ENCODE results near the gene USP15. TPM values are rescaled to one million over a fixed set of nuclear protein-coding genes. Genes with fewer than 3 reads are reported as not detected.

Gene USP15
- total RNA-seq, 5 donors from 2014 or later (not counting 1 experiment from before 2014, with no cell fraction given): 137 to 256 (median 138) TPM

GRCh38 chr12:62414180-62414579, 154.0 kb downstream of the USP15 start:
- H3K27ac Mint-ChIP-seq: no peak overlapping the region
- WGBS (ENCODE audit: insufficient coverage): 89% methylated on average over 2 of the region's 2 CpGs

GRCh38 chr12:62426089-62426488, 165.9 kb downstream of the USP15 start:
- peaks cover 5 to 41% (median 30%) of the 10 kb centered on the region in 3 donors for H3K9me3 Mint-ChIP-seq
- no peak for DNase-seq

More at GRCh38 chr12:62414180-62414579, 154.0 kb downstream of the USP15 start:
- peaks cover 7% of the 10 kb centered on the region for H3K36me3 Mint-ChIP-seq
- peaks cover under 1 to 4% (median 2%) of the 10 kb centered on the region in 3 donors for H3K4me1 Mint-ChIP-seq
- Histone ChIP-seq H3K4me1 (ENCODE audit: control insufficient read depth in 1 of 2, extremely low read depth in 1 of 2, insufficient read depth in 2 of 2, low read length in 2 of 2) (no peaks in the 10 kb centered on the region), H3K36me3 (ENCODE audit: control insufficient read depth in 2 of 2, extremely low read depth in 1 of 2, insufficient read depth in 1 of 2, low read length in 1 of 2) (no peaks in the 10 kb centered on the region), H3K27me3 (replicated peaks in 1 of 2; ENCODE audit: control insufficient read depth in 2 of 2, extremely low read depth in 1 of 2, insufficient read depth in 2 of 2, low read length in 1 of 2) (no peaks in the 10 kb centered on the region), H3K27ac (ENCODE audit: low read length) (no peak overlapping the region), H3K9me3 (no peaks in the 10 kb centered on the region), H3K4me3 (ENCODE audit: control insufficient read depth in 1 of 2, extremely low read depth in 1 of 2, low read length in 1 of 2) (no peak overlapping the region)
- H3K27me3 Mint-ChIP-seq: no peaks in the 10 kb centered on the region
- DNase-seq (no peak), ATAC-seq (replicated peaks in 1 of 4) (no peak)
- CTCF ChIA-PET: no interaction called here
- peaks cover 0 to under 1% (median 0%) of the 10 kb centered on the region in 3 donors for H3K9me3 Mint-ChIP-seq
- H3K4me3 Mint-ChIP-seq: no peak overlapping the region
- POLR2A ChIA-PET: no interaction called here

GRCh38 chr12:62429457-62429856, 169.3 kb downstream of the USP15 start:
- no peaks in the 10 kb centered on the region for H3K36me3 ChIP-seq (ENCODE audit: control insufficient read depth in 2 of 2, extremely low read depth in 1 of 2, insufficient read depth in 1 of 2, low read length in 1 of 2)
- ChIA-PET CTCF (no interaction called here), POLR2A (no interaction called here)
- Mint-ChIP-seq H3K4me1 (peaks cover 1 to 3% (median 3%) of the 10 kb centered on the region in 3 donors), H3K4me3 (no peak overlapping the region), H3K36me3 (no peaks in the 10 kb centered on the region), H3K9me3 (peaks cover 0 to 17% (median 14%) of the 10 kb centered on the region in 3 donors), H3K27me3 (peaks cover 10 to 11% of the 10 kb centered on the region in 2 donors), H3K27ac (no peak overlapping the region)
- H3K4me3 ChIP-seq (ENCODE audit: control insufficient read depth in 1 of 2, extremely low read depth in 1 of 2, low read length in 1 of 2): no peak overlapping the region
- DNase-seq (no peak), ATAC-seq (replicated peaks in 1 of 4) (no peak)
- H3K27me3 ChIP-seq (replicated peaks in 1 of 2; ENCODE audit: control insufficient read depth in 2 of 2, extremely low read depth in 1 of 2, insufficient read depth in 2 of 2, low read length in 1 of 2): peaks cover 0 to 7% of the 10 kb centered on the region in 2 experiments
- peaks cover 2% of the 10 kb centered on the region for H3K9me3 ChIP-seq
- no peak overlapping the region for H3K27ac ChIP-seq (ENCODE audit: low read length)
- peaks cover 0 to under 1% of the 10 kb centered on the region in 2 experiments for H3K4me1 ChIP-seq (ENCODE audit: control insufficient read depth in 1 of 2, extremely low read depth in 1 of 2, insufficient read depth in 2 of 2, low read length in 2 of 2)

More at GRCh38 chr12:62426089-62426488, 165.9 kb downstream of the USP15 start:
- Histone ChIP-seq H3K4me3 (ENCODE audit: control insufficient read depth in 1 of 2, extremely low read depth in 1 of 2, low read length in 1 of 2) (no peak overlapping the region), H3K4me1 (ENCODE audit: control insufficient read depth in 1 of 2, extremely low read depth in 1 of 2, insufficient read depth in 2 of 2, low read length in 2 of 2) (no peaks in the 10 kb centered on the region), H3K27ac (ENCODE audit: low read length) (no peak overlapping the region), H3K9me3 (peaks cover 2% of the 10 kb centered on the region), H3K27me3 (replicated peaks in 1 of 2; ENCODE audit: control insufficient read depth in 2 of 2, extremely low read depth in 1 of 2, insufficient read depth in 2 of 2, low read length in 1 of 2) (peaks cover 0 to 3% of the 10 kb centered on the region in 2 experiments), H3K36me3 (ENCODE audit: control insufficient read depth in 2 of 2, extremely low read depth in 1 of 2, insufficient read depth in 1 of 2, low read length in 1 of 2) (no peaks in the 10 kb centered on the region)
- Mint-ChIP-seq H3K4me3 (no peak overlapping the region), H3K27ac (no peak overlapping the region), H3K27me3 (peaks cover 5 to 6% of the 10 kb centered on the region in 2 donors), H3K36me3 (peaks cover 3% of the 10 kb centered on the region), H3K4me1 (no peaks in the 10 kb centered on the region)
- POLR2A ChIA-PET: no interaction called here
- WGBS (ENCODE audit: insufficient coverage): 100% methylated on average over 1 of the region's 3 CpGs
- ATAC-seq (replicated peaks in 1 of 4): no peak
- CTCF ChIA-PET: interaction anchor here in 1 of 2 donors (0.5 kb wide), 1 partner anchor 14 kb away, joined by 4 read pairs; no protein-coding TSS in a partner anchor

GRCh38 chr12:62434494-62435302, 174.5 kb downstream of the USP15 start:
- peak in 2 of 35 experiments; percentile 2 to 14 for DNase-seq
- WGBS (ENCODE audit: insufficient coverage): 9% methylated on average over 1 of the region's 16 CpGs
- H3K4me3 ChIP-seq (ENCODE audit: control insufficient read depth in 1 of 2, extremely low read depth in 1 of 2, low read length in 1 of 2): peak overlapping the region; percentile 39 to 63

GRCh38 chr12:62435303-62436163, 175.3 kb downstream of the USP15 start:
- Mint-ChIP-seq H3K9me3 (no peaks in the 10 kb centered on the region), H3K4me1 (peaks cover 20 to 23% (median 20%) of the 10 kb centered on the region in 3 donors), H3K27me3 (peaks cover 8 to 31% of the 10 kb centered on the region in 2 donors), H3K36me3 (no peaks in the 10 kb centered on the region), H3K27ac (no peak overlapping the region), H3K4me3 (peak overlapping the region; percentile 74 to 91 (median 76))
- CTCF ChIA-PET: interaction anchor here (0.7 to 5.2 kb wide), 12 partner anchors 22 to 377 kb away, joined by 3 to 62 read pairs (median 5); partner anchors contain the start of gene MON2 (in 2 of the 2)
- H3K27me3 ChIP-seq (replicated peaks in 1 of 2; ENCODE audit: control insufficient read depth in 2 of 2, extremely low read depth in 1 of 2, insufficient read depth in 2 of 2, low read length in 1 of 2): peaks cover 0 to 28% of the 10 kb centered on the region in 2 experiments
- H3K4me1 ChIP-seq (ENCODE audit: control insufficient read depth in 1 of 2, extremely low read depth in 1 of 2, insufficient read depth in 2 of 2, low read length in 2 of 2): peaks cover 3 to 19% of the 10 kb centered on the region in 2 experiments
- WGBS (ENCODE audit: insufficient coverage): 3% methylated on average over 19 of the region's 29 CpGs
- ATAC-seq (replicated peaks in 1 of 4): peak; percentile 72 to 81 (median 80)
- peak overlapping the region; percentile 39 to 63 for H3K4me3 ChIP-seq (ENCODE audit: control insufficient read depth in 1 of 2, extremely low read depth in 1 of 2, low read length in 1 of 2)
- H3K27ac ChIP-seq (ENCODE audit: low read length): no peak overlapping the region
- H3K9me3 ChIP-seq: no peaks in the 10 kb centered on the region
- POLR2A ChIA-PET: interaction anchor here (0.5 to 0.8 kb wide), 2 partner anchors 358 to 1944 kb away, joined by 3 read pairs; no protein-coding TSS in a partner anchor
- peak in 33 of 35 experiments; percentile 4 to 50 (median 16) for DNase-seq
- H3K36me3 ChIP-seq (ENCODE audit: control insufficient read depth in 2 of 2, extremely low read depth in 1 of 2, insufficient read depth in 1 of 2, low read length in 1 of 2): no peaks in the 10 kb centered on the region

More at GRCh38 chr12:62434494-62435302, 174.5 kb downstream of the USP15 start:
- H3K27ac ChIP-seq (ENCODE audit: low read length): no peak overlapping the region
- H3K36me3 ChIP-seq (ENCODE audit: control insufficient read depth in 2 of 2, extremely low read depth in 1 of 2, insufficient read depth in 1 of 2, low read length in 1 of 2): no peaks in the 10 kb centered on the region
- Mint-ChIP-seq H3K4me3 (peak overlapping the region; percentile 74 to 91 (median 76)), H3K27me3 (peaks cover 10 to 32% of the 10 kb centered on the region in 2 donors), H3K9me3 (no peaks in the 10 kb centered on the region), H3K4me1 (peaks cover 20 to 23% (median 20%) of the 10 kb centered on the region in 3 donors), H3K27ac (peak overlapping the region in 1 of 2 donors; percentile 24), H3K36me3 (no peaks in the 10 kb centered on the region)
- ChIA-PET CTCF (interaction anchor here (0.6 to 5.2 kb wide), 7 partner anchors 23 to 378 kb away, joined by 3 to 62 read pairs (median 5); no protein-coding TSS in a partner anchor), POLR2A (interaction anchor here in 1 of 2 donors (0.5 kb wide), 1 partner anchor 13 kb away, joined by 3 read pairs; no protein-coding TSS in a partner anchor)
- peaks cover 0 to 30% of the 10 kb centered on the region in 2 experiments for H3K27me3 ChIP-seq (replicated peaks in 1 of 2; ENCODE audit: control insufficient read depth in 2 of 2, extremely low read depth in 1 of 2, insufficient read depth in 2 of 2, low read length in 1 of 2)
- H3K9me3 ChIP-seq: no peaks in the 10 kb centered on the region
- H3K4me1 ChIP-seq (ENCODE audit: control insufficient read depth in 1 of 2, extremely low read depth in 1 of 2, insufficient read depth in 2 of 2, low read length in 2 of 2): peaks cover 3 to 19% of the 10 kb centered on the region in 2 experiments
- ATAC-seq (replicated peaks in 1 of 4): peak in 2 of 4 experiments; percentile 39 to 42
